Common myeloid progenitor, CD34-positive (primary cell): ENCODE data around the gene RNF227.

Experiments
- CTCF ChIA-PET: fragments of 350-600 bp; sonication (Branson Sonifier 250); formaldehyde crosslinking; loops from one replicate; lab custom pipeline; 2021; ENCODE audit warnings: antibody characterized with exemption; lab: Charles Lee
- POLR2A ChIA-PET: fragments of 350-600 bp; sonication (Branson Sonifier 250); formaldehyde crosslinking; loops from one replicate; lab custom pipeline; 2021; ENCODE audit warnings: antibody characterized with exemption; lab: Charles Lee
- DNase-seq, 3 donors: peaks; one replicate each; pipeline versions ENCODE4 v3.0.0 to v3.0.0-alpha.2; 2013
- H3K27ac ChIP-seq, 2 experiments: 1 replicate in 1 of 2; 2 replicates in 1 of 2; pipeline ENCODE4 v1.7.0; 2013; ENCODE audit warnings: inconsistent platforms in 2 of 2, low read length in 2 of 2, mild to moderate bottlenecking in 2 of 2, low read depth in 1 of 2, moderate library complexity in 1 of 2; ENCODE audit not compliant: severe bottlenecking in 2 of 2, insufficient read depth in 1 of 2, poor library complexity in 1 of 2
- H3K27me3 ChIP-seq, 5 experiments: replicated peaks in 2 of 5; 1 replicate in 3 of 5; 2 replicates in 2 of 5; pipeline versions ENCODE4 v1.6.1 to v1.7.0; 2013; ENCODE audit warnings: low read length in 4 of 5, mild to moderate bottlenecking in 2 of 5, moderate library complexity in 2 of 5, inconsistent platforms in 1 of 5; ENCODE audit not compliant: insufficient read depth in 5 of 5, control insufficient read depth in 4 of 5
- H3K36me3 ChIP-seq, 4 experiments: 1 replicate in 2 of 4; 2 replicates in 2 of 4; pipeline versions ENCODE4 v1.6.1 to v1.7.0; 2013; ENCODE audit warnings: low read length in 3 of 4, control low read depth in 1 of 4, mild to moderate bottlenecking in 1 of 4; ENCODE audit not compliant: control insufficient read depth in 4 of 4, insufficient read depth in 4 of 4
- H3K4me1 ChIP-seq, 4 experiments: 1 replicate in 3 of 4; 2 replicates in 1 of 4; pipeline versions ENCODE4 v1.6.1 to v1.7.1; 2013; ENCODE audit warnings: low read length in 3 of 4, mild to moderate bottlenecking in 3 of 4, control low read depth in 1 of 4, inconsistent platforms in 1 of 4, moderate library complexity in 1 of 4; ENCODE audit not compliant: control insufficient read depth in 4 of 4, insufficient read depth in 4 of 4; ENCODE audit errors: control extremely low read depth in 1 of 4
- H3K4me3 ChIP-seq, 7 experiments: 1 replicate in 4 of 7; 2 replicates in 3 of 7; pipeline versions ENCODE4 v1.5.1 to v1.7.0; 2013; ENCODE audit warnings: mild to moderate bottlenecking in 7 of 7, low read length in 6 of 7, moderate library complexity in 6 of 7, inconsistent platforms in 2 of 7, low read depth in 2 of 7, control low read depth in 1 of 7; ENCODE audit not compliant: insufficient read depth in 4 of 7, control insufficient read depth in 1 of 7; ENCODE audit errors: extremely low read depth in 1 of 7
- H3K9me3 ChIP-seq, 5 experiments: 1 replicate in 4 of 5; 2 replicates in 1 of 5; pipeline versions ENCODE4 v1.6.1 to v1.7.1; 2013; ENCODE audit warnings: low read length in 4 of 5, mild to moderate bottlenecking in 2 of 5, inconsistent platforms in 1 of 5, low read depth in 1 of 5, moderate library complexity in 1 of 5; ENCODE audit not compliant: control insufficient read depth in 4 of 5, insufficient read depth in 2 of 5; ENCODE audit errors: control extremely low read depth in 1 of 5
- WGBS: methylation state at CpG from one replicate; pipeline ENCODE4 v1.1.5; 2013; ENCODE audit not compliant: insufficient coverage; 5-methylcytosine and 5-hydroxymethylcytosine counted together

RNF227 gene

DNA sequence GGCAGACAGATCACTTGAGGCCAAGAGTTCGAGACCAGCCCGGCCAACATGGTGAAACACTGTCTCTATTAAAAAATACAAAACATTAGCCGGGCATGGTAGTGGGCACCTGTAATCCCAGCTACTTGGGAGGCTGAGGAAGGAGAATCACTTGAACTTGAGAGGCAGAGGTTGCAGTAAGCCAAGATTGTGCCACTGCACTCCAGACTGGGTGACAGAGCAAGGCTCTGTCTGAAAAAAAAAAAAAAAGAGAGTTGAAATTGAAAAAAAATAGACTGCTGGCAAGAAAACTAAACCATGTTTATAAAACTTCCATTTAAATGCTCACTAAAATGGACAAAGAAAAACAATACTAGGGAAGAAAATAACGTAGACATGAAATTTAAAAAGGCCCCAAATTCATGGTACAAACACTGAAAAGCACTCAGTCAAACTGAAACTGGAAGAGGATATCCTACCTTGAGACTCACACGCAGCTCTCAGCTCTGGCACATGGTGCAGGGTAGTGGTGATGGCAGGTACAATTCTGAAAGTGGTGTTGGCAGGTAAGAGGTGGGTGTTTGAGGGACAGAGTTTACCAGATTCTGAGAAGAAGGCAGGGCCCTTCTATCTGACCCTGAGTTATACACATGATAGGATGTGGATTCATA, 35.2 kb upstream of the RNF227 start:
- Histone ChIP-seq H3K36me3 (peaks cover 0 to 38% (median 21%) of the 10 kb centered on the region in 4 experiments), H3K27me3 (no peaks in the 10 kb centered on the region), H3K9me3 (no peaks in the 10 kb centered on the region), H3K4me1 (no peaks in the 10 kb centered on the region), H3K4me3 (no peak overlapping the region), H3K27ac (no peak overlapping the region)
- WGBS, result 91% methylated on average over 4 of the region's 5 CpGs
- ChIA-PET POLR2A (no interaction called here), CTCF (no interaction called here)
- no peak for DNase-seq

DNA sequence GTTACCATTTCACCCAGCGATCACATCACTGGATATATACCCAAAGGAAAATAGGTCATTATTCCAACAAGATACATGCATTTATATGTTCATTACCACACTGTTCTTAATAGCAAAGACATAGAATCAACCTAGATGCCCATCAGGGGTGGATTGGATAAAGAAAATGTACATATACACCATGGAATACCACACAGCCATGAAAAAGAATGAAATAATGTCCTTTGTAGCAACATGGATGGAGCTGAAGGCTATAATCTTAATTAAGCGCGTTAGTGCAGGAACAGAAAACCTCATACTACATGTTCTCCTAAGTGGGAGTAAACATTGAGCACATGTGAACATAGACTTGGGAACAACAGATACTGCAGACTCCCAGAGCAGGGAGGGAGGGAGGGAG, 34.5 kb upstream of the RNF227 start:
- Histone ChIP-seq H3K27ac (no peak overlapping the region), H3K4me1 (no peaks in the 10 kb centered on the region), H3K9me3 (no peaks in the 10 kb centered on the region), H3K27me3 (no peaks in the 10 kb centered on the region), H3K4me3 (no peak overlapping the region), H3K36me3 (peaks cover 0 to 45% (median 28%) of the 10 kb centered on the region in 4 experiments)
- ChIA-PET CTCF (no interaction called here), POLR2A (no interaction called here)
- WGBS, result 61% methylated on average over 3 of the region's 3 CpGs
- DNase-seq, result no peak

GRCh38 chr17:7947651-7948050, 31.6 kb upstream of the RNF227 start:
- Histone ChIP-seq H3K4me1 (no peaks in the 10 kb centered on the region), H3K27ac (no peak overlapping the region), H3K27me3 (no peaks in the 10 kb centered on the region), H3K36me3 (peaks cover 8 to 72% (median 52%) of the 10 kb centered on the region in 4 experiments), H3K9me3 (no peaks in the 10 kb centered on the region), H3K4me3 (no peak overlapping the region)
- ChIA-PET CTCF (interaction anchor here (0.9 to 2.0 kb wide), 4 partner anchors 15 to 204 kb away, joined by 3 to 9 read pairs (median 3); partner anchors contain the start of gene CNTROB), POLR2A (interaction anchor here (1.2 kb wide), 1 partner anchor 14 kb away, joined by 4 read pairs; no protein-coding TSS in a partner anchor)
- 97% methylated on average over 5 of the region's 5 CpGs for WGBS
- DNase-seq, result no peak

- H3K36me3 ChIP-seq, result peaks cover 8 to 79% (median 53%) of the 10 kb centered on the region in 4 experiments
These were observed 30.4 kb upstream of the RNF227 start for GRCh38 chr17:7946441-7946840.

DNA sequence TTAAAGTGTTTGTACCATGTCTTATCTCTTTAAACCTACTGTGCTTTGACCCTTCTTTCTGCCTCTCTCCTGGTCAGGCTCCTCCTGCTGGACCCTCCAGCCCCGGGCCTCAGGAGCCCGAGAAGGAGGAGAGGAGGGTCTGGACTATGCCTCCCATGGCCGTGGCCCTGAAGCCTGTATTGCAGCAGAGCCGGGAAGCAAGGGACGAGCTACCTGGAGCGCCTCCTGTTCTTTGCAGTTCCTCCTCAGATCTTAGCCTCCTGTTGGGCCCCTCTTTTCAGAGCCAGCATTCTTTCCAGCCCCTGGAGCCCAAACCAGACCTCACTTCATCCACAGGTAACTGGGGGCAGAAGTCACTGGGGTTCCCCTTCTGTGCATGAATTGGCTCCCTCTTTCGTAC, 29.6 kb upstream of the RNF227 start:
- ChIA-PET CTCF (interaction anchor here (1.0 to 2.6 kb wide), 3 partner anchors 11 to 44 kb away, joined by 3 to 21 read pairs (median 9); no protein-coding TSS in a partner anchor), POLR2A (no interaction called here)
- Histone ChIP-seq H3K36me3 (peaks cover 8 to 86% (median 60%) of the 10 kb centered on the region in 4 experiments), H3K4me3 (no peak overlapping the region), H3K27ac (no peak overlapping the region), H3K4me1 (no peaks in the 10 kb centered on the region), H3K9me3 (no peaks in the 10 kb centered on the region), H3K27me3 (no peaks in the 10 kb centered on the region)
- DNase-seq, result no peak
- 100% methylated on average over 5 of the region's 7 CpGs for WGBS

More at GRCh38 chr17:7946441-7946840, 30.4 kb upstream of the RNF227 start:
- WGBS, result 65% methylated on average over 4 of the region's 5 CpGs
- ChIA-PET CTCF (interaction anchor here (1.4 to 2.5 kb wide), 2 partner anchors 16 to 43 kb away, joined by 3 to 9 read pairs; no protein-coding TSS in a partner anchor), POLR2A (interaction anchor here (1.2 kb wide), 1 partner anchor 13 kb away, joined by 4 read pairs; no protein-coding TSS in a partner anchor)
- no peak for DNase-seq
- H3K27me3 ChIP-seq, result no peaks in the 10 kb centered on the region
- H3K27ac ChIP-seq, result no peak overlapping the region
- H3K4me3 ChIP-seq, result no peak overlapping the region
- H3K4me1 ChIP-seq, result no peaks in the 10 kb centered on the region
- H3K9me3 ChIP-seq, result no peaks in the 10 kb centered on the region

- 98% methylated on average over 7 of the region's 9 CpGs for WGBS
- Histone ChIP-seq H3K4me3 (no peak overlapping the region), H3K4me1 (no peaks in the 10 kb centered on the region), H3K27ac (no peak overlapping the region), H3K27me3 (no peaks in the 10 kb centered on the region), H3K36me3 (peaks cover 10 to 90% (median 72%) of the 10 kb centered on the region in 4 experiments), H3K9me3 (no peaks in the 10 kb centered on the region)
- POLR2A ChIA-PET, result interaction anchor here (1.4 kb wide), 1 partner anchor 12 kb away, joined by 6 read pairs; the partner anchor contains the start of genes CNTROB and TRAPPC1
- no peak for DNase-seq
- CTCF ChIA-PET, result interaction anchor here (0.9 to 2.6 kb wide), 10 partner anchors 9 to 97 kb away, joined by 3 to 21 read pairs (median 6); partner anchors contain the start of gene RNF227
These were observed 28.2 kb upstream of the RNF227 start for GRCh38 chr17:7944326-7944725.

DNA sequence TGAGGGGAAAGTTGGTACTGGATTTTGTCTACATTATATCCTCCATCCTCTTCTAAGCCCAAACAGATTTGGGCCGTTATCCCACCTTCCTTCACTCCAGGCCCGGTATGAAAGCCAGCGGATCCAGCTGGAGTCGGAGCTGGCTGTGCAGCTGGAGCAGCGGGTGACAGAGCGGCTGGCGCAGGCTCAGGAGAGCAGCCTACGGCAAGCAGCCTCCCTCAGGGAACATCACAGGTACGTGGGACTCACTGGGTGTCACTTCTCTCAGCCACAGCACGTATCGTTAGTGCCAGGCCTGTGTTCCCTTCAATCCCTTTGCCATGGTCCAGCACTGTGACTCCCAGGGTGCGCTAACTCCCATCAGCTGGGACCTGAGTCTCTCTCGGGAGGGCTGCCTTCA, 27.2 kb upstream of the RNF227 start:
- H3K9me3 ChIP-seq, result no peaks in the 10 kb centered on the region
- no peaks in the 10 kb centered on the region for H3K4me1 ChIP-seq
- H3K27ac ChIP-seq, result no peak overlapping the region
- no peak for DNase-seq
- ChIA-PET CTCF (interaction anchor here (1.3 to 2.6 kb wide), 4 partner anchors 8 to 98 kb away, joined by 4 to 21 read pairs (median 6); no protein-coding TSS in a partner anchor), POLR2A (interaction anchor here (1.4 kb wide), 1 partner anchor 11 kb away, joined by 6 read pairs; the partner anchor contains the start of genes CNTROB and TRAPPC1)
- H3K4me3 ChIP-seq, result no peak overlapping the region
- peaks cover 12 to 87% (median 69%) of the 10 kb centered on the region in 4 experiments for H3K36me3 ChIP-seq
- 92% methylated on average over 13 of the region's 13 CpGs for WGBS
- H3K27me3 ChIP-seq, result no peaks in the 10 kb centered on the region
